ENCODE results near the gene SLC28A3.
"Not testable (repeated sequence)": the region's sequence is repeated elsewhere in the genome, so short reads cannot be mapped to it uniquely, and the experiment has no call there.

The SLC28A3 gene

GRCh38 chr9:84340535-84340934 lies at the start of gene SLC28A3:
Gene SLC28A3 (minus strand): TSS chr9:84340758. CDS start chr9:84340633, 125 bp downstream.
- no peak for DNase-seq

GRCh38 chr9:84390254-84390653 lies 49.7 kb upstream of the SLC28A3 start:
- not testable (repeated sequence) for DNase-seq

- no peak for DNase-seq
Measured at GRCh38 chr9:84387821-84388220, 47.3 kb upstream of the SLC28A3 start.

- no peak for DNase-seq
Measured at GRCh38 chr9:84386753-84387152, 46.2 kb upstream of the SLC28A3 start.

GRCh38 chr9:84385386-84386040 lies 45.0 kb upstream of the SLC28A3 start:
- DNase-seq, result no peak

GRCh38 chr9:84384617-84385016 lies 44.1 kb upstream of the SLC28A3 start:
- no peak for DNase-seq

- no peak for DNase-seq
Measured at GRCh38 chr9:84383178-84383577, 42.6 kb upstream of the SLC28A3 start.

GRCh38 chr9:84382720-84383119 lies 42.2 kb upstream of the SLC28A3 start:
- no peak for DNase-seq

- DNase-seq, result no peak
Measured at GRCh38 chr9:84381508-84381907, 41.0 kb upstream of the SLC28A3 start.

GRCh38 chr9:84379740-84380139 lies 39.2 kb upstream of the SLC28A3 start:
- no peak for DNase-seq

GRCh38 chr9:84375954-84376353 lies 35.4 kb upstream of the SLC28A3 start:
- DNase-seq, result no peak

- DNase-seq, result no peak
Measured at GRCh38 chr9:84374516-84374915, 34.0 kb upstream of the SLC28A3 start.

- no peak for DNase-seq
Measured at GRCh38 chr9:84374013-84374412, 33.5 kb upstream of the SLC28A3 start.

- no peak for DNase-seq
Measured at GRCh38 chr9:84371737-84372136, 31.2 kb upstream of the SLC28A3 start.

- DNase-seq, result no peak
Measured at GRCh38 chr9:84368601-84369000, 28.0 kb upstream of the SLC28A3 start.

GRCh38 chr9:84367726-84368125 lies 27.2 kb upstream of the SLC28A3 start:
- DNase-seq, result not testable (repeated sequence)

- no peak for DNase-seq
Measured at GRCh38 chr9:84366683-84367082, 26.1 kb upstream of the SLC28A3 start.

- not testable (repeated sequence) for DNase-seq
Measured at GRCh38 chr9:84364894-84365490, 24.4 kb upstream of the SLC28A3 start.

- DNase-seq, result no peak
Measured at GRCh38 chr9:84361645-84362044, 21.1 kb upstream of the SLC28A3 start.

GRCh38 chr9:84357275-84357674 lies 16.7 kb upstream of the SLC28A3 start:
- DNase-seq, result no peak

GRCh38 chr9:84354035-84354434 lies 13.5 kb upstream of the SLC28A3 start:
- no peak for DNase-seq

GRCh38 chr9:84349671-84350070 lies 9.1 kb upstream of the SLC28A3 start:
- no peak for DNase-seq

GRCh38 chr9:84343111-84343521 lies 2.6 kb upstream of the SLC28A3 start:
- DNase-seq, result no peak

- no peak for DNase-seq
Measured at GRCh38 chr9:84339962-84340361, 596 bp downstream of the SLC28A3 start.

GRCh38 chr9:84339503-84339902 lies 1.1 kb downstream of the SLC28A3 start:
- no peak for DNase-seq

Measured in SHP77 treated with DMSO at 0.1 percent for 48 hours (cell line).